Dermis blood vessel endothelial cell (primary cell): ENCODE results near the gene PDZD4. TPM values are rescaled to one million over a fixed set of nuclear protein-coding genes. Genes with fewer than 3 reads are reported as not detected.

ENCODE experiments used
- DNase-seq: peaks from one replicate; pipeline ENCODE4 v3.0.0; 2010
- total RNA-seq: library from RNA; depleted of rRNA; stranded (reverse); fragments of >200 nt; gene quantifications from 2 replicates; pipeline ENCODE4 v1.2.3, GENCODE V29; 2014

The PDZD4 gene
- total RNA-seq, 1 donor from 2014 or later, result 0.68 TPM

DNA sequence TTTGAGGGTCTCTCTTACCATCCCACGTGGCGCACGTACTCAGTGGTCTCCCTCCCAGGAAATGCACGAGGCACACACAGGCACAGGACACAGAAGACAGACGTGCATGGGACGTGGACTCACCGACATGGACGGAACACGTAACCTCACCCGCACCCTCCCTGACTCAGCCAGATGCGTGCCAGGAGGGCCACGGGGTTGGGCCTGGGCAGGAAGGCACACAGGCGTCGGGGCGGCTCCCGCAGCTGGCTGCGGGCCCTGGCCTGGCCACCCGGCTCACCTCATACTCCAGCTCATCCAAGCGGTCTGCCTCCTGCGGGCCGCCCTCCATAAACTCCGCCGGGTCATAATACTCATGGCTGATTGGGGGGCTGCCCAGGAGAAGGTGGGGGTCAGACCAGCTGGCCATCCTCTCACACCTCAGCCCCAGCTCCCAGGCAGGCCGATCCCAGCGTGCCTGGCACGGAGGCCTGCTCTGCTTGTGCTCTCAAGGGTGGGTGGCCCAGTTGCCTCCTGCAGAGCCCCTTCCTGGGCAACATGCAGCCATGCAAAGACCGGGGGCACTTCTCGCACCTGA, 23.3 kb downstream of the PDZD4 start:
- no peak for DNase-seq

GRCh38 chrX:153805436-153805835, 24.9 kb downstream of the PDZD4 start:
- no peak for DNase-seq

- DNase-seq, result no peak
Measured at GRCh38 chrX:153804621-153805020, 25.7 kb downstream of the PDZD4 start.

DNA sequence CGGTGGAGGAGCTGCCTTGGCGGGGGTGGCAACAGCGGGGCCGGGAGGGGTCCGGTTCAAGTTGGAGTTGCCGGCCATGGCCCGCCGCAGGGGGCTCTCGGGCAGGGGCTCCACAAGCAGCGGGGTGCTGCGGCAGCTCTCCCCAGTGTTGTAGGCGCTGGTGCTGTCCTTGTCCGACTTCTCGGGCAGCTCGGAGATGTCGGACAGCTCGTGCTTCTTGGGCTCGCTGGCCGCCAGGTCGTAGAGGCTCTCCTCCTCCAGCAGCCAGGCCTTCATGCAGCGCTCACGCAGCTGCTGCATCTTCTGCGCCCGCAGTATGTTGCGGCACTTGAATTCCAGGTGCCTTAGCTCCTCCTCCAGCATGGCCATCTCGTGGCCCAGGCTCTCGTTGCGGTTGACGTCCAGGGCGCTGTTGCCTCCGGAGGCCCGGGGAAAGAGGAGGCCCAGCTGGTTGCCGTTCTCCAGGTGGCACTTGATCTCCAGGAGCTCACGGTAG, 26.2 kb downstream of the PDZD4 start:
- DNase-seq, result no peak

DNA sequence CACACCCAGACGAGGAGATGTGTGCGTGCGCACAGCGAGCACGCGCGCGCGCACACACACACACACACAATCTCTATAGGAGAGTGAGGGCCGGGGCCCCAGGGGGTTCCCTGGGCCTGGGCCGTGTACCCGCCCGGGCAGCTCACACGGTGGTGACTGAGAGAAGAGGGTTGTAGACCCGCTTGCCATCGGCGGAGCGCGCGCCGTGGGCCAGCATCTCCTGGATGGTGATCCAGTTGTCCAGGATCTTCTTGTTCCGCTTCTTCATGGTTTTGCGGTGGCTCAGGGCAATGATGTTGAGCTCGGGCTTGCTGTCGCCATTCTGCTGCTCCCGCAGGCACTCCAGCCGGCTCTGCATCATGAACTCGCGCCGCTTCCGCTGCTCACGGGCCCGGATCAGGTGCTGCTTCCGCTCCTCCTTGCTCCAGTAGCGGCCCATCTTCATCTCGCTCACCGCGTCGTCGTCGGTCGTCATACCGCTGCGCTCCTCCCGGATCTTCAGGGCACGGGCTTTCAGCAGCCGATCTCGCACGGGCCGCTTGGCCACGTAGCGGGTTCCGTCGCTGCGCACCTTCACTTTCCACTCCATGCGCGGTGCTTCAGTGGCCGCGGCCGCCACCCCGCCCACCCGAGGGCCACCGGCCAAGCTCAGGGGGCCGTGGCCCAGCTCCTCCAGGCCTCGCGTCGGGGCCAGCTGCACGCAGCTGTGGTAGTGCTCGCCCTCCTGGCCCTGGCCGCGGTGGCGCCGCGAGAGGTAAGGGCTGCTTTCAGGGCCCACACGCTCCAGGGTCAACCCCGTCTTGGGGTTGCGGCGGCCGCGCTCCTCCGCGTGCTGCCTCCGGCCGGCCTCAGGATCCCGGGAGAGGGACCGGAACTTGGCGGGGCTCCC, 26.9 kb downstream of the PDZD4 start:
- DNase-seq, result no peak

DNA sequence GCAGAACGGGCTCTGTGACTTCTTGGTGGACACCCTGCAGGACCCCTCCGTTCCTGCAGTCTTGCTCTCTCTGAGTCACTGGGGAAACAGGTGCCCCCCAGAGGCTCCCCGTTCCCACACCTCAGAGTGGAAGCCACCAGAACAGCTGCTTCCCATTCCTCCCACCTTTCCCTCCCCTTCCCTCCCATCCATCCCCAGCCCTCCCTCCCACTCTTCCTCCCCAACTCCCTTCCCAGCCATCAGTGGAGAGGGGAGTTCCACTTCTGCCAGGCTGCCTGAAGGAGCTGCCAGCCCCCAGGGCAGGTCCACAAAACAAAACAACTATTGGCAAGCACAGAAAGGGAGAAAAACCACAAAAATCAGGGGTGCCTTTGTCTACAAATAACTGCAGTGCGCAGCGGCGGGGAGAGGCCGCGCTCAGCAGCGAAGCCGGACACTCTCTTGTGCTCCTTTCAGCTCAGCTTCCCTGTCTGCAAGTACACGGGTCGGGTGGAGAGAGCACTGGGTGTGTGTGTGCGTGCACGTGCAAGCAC, 27.8 kb downstream of the PDZD4 start:
- DNase-seq, result no peak

DNA sequence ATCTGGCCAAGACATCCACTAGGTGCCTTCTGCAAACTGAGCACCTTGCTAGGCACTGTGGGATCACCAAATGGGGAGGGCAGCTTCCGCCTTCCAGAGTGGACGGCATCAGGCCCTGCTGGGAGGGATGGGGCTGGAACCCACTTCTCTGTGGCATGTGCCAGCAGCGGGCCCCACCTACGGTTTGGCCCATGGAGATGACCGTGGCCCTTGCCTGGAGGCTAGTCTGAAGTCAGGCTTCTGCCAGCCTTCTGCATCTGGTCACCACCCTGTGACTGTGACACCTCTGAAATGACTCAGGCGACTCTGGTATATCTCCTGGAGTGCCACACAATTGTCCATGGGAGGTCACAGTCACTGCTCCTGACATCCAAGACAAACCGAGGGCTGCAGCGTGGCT, 28.7 kb downstream of the PDZD4 start:
- DNase-seq, result no peak

- DNase-seq, result no peak
Measured at GRCh38 chrX:153800746-153801145, 29.6 kb downstream of the PDZD4 start.

GRCh38 chrX:153800177-153800722, 30.1 kb downstream of the PDZD4 start:
- no peak for DNase-seq

DNA sequence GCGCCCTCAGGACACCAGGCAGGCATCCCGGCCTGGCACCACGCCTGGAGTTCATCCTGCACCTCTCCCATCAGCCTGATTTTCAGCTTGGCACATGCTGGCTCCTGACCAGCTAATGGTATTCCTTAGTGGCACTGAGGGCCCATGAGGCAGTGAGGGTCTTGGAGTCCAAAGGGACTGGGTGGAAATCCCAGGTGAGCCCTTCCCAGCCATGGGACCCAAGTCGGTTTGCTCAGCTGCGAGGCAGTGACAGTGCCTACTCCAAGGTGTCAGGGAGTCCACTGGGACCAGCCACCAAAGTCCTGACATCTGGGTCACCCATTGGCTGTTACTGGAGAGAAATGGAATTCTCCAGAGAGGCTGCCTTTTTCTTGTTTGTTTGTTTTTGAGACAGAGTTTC, 31.0 kb downstream of the PDZD4 start:
- no peak for DNase-seq

- DNase-seq, result no peak
Measured at GRCh38 chrX:153797415-153798015, 32.8 kb downstream of the PDZD4 start.

- DNase-seq, result peak; percentile 17
Measured at GRCh38 chrX:153794897-153795816, 35.2 kb downstream of the PDZD4 start.

DNA sequence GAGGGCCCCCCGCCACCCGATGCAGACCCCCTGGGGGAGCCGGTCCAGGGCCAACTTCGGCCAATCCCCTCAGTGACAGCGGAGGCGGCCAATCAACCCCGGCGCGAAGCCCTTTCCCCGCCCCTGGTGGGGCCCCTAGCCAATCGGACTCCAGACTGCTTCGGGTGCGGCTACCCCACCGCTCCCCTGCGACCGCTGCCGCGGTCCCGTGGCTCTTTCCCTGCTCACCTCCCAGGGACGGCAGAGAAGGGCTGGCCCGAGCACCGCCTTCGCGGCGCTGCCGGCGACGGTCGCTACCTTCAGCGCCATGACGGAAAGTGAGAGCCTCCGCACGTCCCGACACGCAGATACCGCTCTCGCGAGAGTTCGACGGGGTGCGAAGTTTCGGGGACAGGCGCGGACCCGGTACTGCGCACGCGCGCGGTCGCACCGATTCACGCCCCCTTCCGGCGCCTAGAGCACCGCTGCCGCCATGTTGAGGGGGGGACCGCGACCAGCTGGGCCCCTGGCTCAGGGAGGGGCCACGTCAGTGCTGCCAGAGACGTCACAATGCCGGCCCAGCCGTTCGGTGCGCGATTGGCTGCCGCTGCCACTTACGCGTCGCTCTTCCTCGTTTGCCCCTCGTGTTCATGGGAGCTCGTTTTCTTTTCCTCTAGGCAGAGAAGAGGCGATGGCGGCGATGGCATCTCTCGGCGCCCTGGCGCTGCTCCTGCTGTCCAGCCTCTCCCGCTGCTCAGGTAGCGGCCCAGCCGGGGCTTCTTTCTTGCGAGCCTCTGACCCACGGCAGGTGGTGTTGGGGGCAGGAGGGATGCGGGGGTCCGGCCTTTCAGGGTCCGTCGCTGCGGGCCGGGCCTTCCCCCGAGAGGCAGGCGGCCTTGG, 36.1 kb downstream of the PDZD4 start, which contains the start of the genes IDH3G and SSR4:
TSS of gene IDH3G (minus strand) at position 358 of the 879 bp plus-strand sequence. CDS start at position 309, 49 bp downstream.
TSS of gene SSR4 (plus strand) at position 651 of the 879 bp plus-strand sequence. CDS start at position 671, 20 bp downstream.
- peak; percentile 95 for DNase-seq

DNA sequence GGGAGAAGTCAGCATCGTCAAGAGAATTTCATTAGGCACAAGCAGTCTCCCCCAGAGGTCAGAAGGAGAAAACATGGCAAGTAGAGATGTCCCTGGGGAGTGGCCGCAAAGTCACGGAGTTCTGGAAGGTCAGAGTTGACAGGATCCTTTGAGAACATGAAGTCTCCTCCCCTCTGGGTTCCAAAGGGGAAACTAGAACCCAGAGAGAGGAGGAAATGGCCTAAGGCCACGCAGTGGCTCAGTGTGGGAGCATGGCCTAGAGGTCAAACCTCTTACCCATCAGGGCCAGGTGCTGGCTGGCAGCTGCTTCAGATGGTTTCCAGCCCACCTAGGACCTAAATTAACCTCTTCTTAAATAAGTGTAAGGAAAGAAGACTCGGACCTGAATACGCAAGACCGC, 37.1 kb downstream of the PDZD4 start:
- peak; percentile 16 for DNase-seq

DNA sequence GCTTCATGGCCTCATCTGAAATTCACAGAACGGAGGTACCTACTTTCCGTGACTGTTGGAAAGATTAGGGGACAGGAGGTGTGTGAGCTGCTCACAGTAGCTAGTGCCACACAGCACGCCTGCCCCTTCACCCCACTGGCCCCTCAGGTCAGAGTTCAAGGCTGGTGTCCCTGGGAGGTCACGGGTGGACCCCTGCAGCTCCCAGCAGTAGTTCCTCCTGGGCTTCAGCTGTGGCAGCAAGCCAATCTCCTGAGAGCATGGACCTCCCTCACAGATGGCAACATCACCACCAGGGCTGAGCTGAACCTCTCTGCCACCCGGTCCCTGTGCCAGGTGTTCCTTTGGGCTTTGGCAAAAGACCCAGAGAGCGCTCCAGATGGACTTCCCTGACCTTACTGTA, 38.0 kb downstream of the PDZD4 start:
- no peak for DNase-seq

DNA sequence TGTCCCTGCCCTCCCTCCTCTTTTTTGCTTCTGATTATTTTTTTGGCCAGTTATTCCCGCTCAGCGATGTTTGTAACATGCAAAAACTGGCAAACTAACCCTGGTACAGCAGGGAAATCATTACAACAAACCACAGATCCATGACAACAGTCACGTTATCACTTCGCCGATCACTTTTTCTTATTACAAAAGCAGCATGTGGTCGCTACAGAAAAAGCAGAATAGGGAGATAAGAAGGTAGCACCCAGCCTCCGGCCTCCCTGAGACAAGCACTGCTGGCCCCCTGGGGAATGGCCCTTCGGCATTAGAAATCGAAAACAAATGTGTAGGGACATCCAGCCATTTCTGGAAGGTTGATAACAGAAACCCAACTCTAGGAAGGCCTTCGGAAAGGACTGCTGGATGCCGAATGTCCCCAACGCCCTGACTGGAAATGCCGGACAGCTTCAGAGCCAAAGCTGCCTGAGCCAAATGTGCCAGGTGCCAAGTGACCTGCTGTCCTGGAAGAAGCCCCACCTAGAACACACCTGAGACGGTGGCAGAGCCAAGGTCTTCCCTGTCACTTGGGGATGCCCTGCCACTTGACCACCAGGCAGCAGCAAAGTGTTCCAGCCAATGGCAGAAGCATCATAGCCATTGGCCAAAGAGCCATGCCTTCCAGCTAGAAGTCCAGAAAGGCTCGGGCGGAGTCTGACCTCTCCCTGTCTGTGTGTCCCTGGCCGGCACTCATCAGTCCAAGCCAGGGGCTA, 39.1 kb downstream of the PDZD4 start:
- no peak for DNase-seq

- no peak for DNase-seq
Measured at GRCh38 chrX:153789654-153790053, 40.7 kb downstream of the PDZD4 start.

DNA sequence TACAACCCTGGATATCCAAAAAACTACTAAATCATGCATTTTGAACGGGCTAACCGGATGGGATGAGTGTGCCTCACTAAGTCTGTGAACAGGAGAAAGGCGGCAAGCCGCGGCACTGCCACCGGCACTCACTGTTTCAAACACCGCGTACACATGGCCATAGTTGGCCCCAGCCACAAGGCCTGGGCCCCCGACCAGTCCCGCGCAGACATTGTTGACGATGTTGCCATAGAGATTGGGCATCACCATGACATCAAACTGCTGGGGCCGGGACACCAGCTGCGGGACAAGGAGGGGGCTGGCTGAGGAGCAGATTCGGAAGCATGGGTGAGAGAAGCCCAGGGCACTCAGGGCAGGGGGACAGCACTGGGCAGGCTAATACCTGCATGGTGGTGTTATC, 43.7 kb downstream of the PDZD4 start:
- DNase-seq, result no peak

DNA sequence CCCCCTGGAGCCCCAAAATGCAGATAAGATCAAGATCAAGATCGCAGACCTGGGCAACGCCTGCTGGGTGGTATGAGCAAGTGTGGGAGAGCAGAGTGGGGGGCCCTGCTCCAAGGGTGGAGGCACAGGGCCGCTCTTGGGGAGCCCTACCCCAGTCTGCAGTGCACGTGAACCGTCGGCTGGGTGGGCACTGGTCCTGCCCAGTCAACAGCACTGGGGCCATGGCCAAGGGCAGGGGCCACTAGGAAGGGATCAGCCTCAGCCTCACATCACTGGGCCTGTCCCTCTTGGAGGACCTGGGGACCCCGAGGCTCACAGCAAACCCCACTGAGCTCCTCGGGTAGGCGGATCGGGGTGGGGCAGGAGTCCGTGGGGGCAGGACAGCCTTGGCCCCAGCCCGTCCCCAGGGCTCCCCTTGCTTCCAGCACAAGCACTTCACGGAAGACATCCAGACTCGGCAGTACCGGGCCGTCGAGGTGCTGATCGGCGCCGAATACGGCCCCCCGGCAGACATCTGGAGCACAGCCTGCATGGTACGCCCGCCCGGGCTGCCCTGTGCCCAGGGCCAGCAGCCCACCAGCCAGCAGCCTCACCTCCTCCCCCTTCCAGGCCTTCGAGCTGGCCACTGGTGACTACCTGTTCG, 45.9 kb downstream of the PDZD4 start:
- DNase-seq, result no peak
